ENCODE results near the gene SARDH.

The SARDH gene

DNA sequence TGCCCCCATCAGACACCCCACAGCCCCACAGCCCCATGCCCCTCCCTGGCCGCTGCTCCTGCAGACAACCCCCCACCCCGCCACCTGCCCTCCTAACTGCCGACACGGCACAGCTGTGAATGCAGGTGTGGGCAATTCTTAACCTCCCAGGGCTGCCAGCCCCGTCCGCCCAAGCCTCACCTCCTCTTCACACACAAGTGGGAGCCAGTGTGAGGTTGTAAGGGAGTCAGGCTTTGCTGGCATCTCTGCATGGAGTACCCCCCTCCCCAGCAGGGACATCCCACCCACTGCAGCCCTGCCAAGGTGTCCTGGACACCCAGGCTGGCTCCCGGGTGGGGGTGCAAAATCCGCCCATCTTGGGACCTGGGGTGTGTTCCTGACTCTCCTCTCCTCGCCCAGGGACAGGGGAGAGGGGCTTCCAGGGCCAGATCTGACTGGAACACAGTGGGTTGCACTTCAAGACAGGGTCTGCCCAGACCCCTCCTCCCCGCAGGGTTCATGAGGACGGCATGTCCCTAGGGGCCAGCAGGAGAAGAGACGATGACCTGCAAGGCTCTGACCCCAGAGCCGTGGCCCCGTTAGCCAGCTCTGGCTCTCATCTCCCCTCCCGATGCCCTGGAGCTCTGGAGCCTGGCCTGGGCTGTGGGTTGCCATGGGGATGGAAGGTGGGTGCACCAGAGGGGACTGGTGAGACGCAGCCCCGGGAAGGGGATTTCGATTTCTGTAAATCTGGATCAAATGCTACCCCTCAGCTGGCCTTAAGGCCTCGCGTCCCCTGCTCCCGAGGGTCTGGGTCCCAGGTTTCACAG lies 34.4 kb downstream of the SARDH start:
- DNase-seq (ENCODE audit: low read depth, low spot score): no peak

DNA sequence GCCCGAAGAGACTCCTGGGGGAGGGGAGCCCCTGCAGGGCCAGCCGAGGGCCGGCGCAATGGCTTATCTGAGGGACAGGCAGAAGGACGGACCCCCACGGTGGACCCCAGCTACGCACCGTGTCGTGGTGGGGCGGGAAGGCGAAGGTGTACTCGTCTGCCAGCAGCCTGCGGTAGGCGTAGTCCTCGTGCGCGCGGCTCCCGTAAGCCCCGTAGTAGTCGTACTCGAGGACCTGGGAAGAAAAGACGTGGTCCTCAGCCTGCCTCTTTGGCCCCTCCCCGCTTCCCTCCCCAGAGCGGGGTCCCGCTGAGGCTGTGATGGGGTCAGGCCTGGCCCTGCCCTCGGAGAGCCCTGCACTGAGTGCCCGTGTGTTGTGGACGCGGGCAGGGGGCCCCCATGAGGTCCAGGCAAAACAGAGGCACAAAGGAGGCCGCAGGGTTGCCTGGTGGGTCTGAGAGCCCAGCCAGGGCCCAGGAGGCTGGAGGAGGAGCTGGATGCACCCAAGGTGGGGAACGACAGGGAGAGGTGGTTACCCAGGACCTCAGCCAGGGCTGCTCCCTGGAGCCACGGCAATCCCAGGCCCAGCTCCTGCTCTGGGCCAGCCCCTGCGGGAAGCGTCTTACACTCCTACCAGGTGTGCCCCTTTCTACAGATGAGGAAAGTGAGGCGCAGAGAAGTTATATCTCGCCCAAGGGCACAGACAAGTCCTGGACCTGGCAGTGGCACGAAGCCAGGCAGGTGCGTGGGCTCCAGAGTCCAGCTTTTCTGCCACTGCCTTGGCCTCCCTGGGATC lies 35.2 kb downstream of the SARDH start:
- no peak for DNase-seq (ENCODE audit: low read depth, low spot score)

- DNase-seq (ENCODE audit: low read depth, low spot score): peak; percentile 55
Measured at GRCh38 chr9:133701981-133702797, 36.0 kb downstream of the SARDH start.

GRCh38 chr9:133701321-133701980 lies 36.7 kb downstream of the SARDH start:
- DNase-seq (ENCODE audit: low read depth, low spot score): no peak

DNA sequence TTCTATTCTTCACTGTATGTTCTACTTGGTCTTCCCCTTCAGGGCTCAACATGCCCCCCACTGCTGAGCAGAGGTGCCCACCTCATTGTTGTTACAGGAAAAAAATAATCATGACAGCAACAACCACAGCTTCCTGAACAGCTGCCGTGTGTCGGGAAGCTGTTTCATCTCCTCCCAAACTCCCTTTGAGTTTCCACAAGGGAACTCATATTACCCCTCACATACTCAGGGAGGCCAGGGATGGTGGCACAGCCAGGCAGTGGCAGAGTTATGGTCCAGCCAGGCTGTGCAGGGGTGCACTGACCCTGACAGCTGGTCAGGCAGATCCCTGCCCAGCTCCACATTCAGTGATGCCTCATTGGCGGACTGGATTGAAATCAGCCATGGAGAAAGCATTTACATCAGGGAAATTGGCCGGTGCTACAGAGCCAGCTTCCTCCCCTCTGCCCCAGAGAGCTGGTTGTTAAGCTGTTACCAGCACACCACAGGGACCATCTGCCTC lies 37.3 kb downstream of the SARDH start:
- no peak for DNase-seq (ENCODE audit: low read depth, low spot score)

DNA sequence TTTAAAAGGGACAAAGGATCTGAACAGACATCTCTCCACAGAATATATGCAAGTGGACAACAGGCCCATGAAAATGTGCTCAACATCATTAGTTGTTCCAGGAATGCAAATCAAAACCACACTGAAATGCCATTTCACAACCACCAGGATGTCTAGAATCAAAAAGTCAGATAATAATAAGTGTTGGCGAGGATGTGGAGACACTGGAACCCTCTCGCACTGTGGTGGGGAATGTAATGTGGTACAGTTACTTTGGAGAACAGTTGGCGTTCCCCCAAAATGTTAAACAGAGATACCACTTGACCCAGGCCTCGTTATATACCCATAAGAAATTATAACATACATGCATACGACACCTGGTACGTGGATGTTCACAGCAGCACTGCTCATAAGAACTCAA lies 38.6 kb downstream of the SARDH start:
- no peak for DNase-seq (ENCODE audit: low read depth, low spot score)

DNA sequence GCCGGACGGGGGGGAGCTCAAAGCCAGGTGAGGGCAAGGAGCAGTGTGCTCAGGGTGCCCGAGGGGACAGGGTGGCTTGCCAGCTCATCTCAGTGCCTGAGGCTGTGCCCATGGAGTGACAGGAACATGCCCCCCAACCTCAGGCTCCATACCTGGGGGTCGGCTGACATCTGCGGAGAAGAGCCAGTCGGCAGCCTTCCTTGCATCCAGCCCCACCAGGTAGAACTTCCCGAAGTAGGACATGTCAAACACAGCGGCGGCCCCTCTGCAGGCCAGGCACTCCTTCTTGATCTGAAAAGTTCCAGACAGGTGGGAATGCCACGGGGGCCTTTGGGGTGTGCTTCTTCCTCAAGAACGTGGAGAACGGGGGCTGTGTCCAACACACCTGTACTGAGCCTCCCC lies 42.1 kb downstream of the SARDH start:
- no peak for DNase-seq (ENCODE audit: low read depth, low spot score)

DNA sequence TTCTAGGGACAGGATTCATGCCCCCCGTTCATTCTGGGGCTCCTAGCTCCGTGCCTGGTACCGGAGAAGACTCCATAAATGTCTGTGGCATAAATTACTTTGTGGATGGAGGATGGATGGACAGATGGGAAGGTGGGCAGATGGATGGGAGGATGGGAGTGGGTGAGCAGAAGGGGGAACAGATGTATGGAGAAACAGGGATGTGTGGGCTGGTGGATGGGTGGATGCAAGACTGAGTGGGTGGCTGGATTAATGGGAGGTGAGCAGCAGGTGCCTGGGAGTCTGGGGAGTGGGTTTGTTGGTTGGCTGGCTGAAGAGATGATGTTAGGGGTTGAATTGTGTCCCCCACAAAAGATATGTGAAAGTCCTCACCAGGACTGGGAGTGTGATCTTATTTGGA lies 43.5 kb downstream of the SARDH start:
- DNase-seq (ENCODE audit: low read depth, low spot score): no peak

DNA sequence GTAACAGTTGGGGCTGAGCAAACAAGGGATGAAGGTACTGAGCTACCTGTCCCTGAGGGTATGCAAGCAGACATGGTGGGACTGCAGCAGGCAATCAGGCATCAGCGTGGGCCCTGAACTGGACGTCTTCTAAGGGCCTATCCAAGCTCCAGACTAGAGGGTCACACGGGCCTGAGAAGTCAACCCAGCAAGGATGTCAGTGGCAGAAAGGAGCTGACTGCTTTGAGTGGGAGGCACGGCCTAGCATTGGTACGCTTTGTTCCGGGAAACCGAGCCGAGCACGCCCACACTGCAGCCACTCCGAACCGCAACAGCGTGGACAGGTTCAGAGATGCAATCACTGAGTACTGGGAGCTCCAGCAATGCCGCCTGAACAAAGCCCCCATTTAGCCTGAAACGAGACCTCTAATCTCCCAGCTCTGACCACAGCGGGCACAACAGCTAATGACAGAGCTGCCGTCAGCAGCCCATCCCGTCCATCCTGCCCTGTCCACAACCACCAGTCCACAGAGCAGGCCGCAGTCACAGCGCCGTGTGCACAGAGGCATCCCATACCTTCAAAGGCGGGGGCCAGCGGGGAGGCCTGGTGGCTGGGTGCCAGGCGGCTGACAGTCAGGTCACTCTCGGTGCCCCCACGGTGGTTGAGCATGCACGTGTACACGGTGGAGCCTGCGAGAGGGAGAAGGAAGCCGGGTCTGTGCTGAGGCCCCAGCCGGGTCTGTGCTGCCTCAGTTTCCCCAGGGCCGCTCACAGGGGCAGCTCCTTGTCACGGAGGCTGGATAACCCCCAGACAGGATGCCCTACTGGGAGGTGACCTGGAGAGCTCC lies 44.2 kb downstream of the SARDH start:
- DNase-seq (ENCODE audit: low read depth, low spot score): no peak

- DNase-seq (ENCODE audit: low read depth, low spot score): no peak
Measured at GRCh38 chr9:133693116-133693515, 45.0 kb downstream of the SARDH start.

- no peak for DNase-seq (ENCODE audit: low read depth, low spot score)
Measured at GRCh38 chr9:133692364-133692985, 45.7 kb downstream of the SARDH start.

GRCh38 chr9:133691626-133692363 lies 46.4 kb downstream of the SARDH start:
- peak; percentile 79 for DNase-seq (ENCODE audit: low read depth, low spot score)

DNA sequence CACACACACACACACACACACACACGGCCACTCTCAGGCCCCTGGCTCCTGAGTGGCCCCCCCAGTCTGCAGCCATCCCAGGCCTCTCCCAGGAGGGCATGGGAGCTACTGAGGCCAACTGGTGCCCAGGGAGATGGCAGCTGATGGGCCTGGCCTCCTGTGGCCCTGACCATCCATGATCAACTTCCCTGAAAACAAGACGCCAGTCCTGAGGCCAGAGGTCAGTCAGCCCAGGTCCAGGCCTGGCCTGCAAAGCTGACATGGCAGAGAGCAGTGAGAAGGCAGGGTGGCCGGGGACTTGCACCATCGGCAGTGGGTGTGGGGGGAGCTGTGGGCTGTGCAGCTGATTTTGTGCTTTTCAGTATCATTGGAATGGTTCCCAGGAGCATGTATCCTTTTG lies 47.0 kb downstream of the SARDH start:
- DNase-seq (ENCODE audit: low read depth, low spot score): no peak

GRCh38 chr9:133690081-133690561 lies 48.0 kb downstream of the SARDH start:
- peak; percentile 25 for DNase-seq (ENCODE audit: low read depth, low spot score)

DNA sequence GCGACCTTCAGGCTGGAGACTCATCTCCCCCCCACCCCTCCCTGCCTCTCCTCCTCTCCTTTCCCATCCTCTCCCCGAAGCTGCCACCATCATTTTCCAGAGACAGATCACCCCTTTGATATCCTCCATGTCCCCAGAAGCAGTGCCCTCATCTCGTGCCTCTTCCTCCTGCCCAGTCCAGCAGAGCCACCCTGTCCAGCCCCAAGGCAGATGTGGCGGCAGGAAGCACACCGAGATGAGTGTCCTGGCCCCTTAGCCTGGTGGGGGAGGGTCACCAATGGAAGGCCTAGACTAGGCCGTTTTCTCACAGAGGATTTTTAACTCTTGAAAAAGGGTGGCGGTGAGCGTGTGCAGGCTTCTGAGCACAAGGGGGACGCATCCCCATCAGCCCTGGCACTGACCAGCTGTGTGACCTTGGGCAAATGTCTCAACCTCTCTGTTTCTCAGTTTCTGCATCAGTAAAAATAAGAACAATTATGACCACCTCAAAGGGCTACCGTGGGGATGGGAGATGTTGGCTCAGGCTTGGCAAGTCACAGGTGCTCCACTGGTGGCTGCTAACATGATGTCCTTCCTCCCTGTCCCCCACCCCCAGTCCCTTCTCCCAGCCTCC lies 48.9 kb downstream of the SARDH start:
- DNase-seq (ENCODE audit: low read depth, low spot score): no peak

DNA sequence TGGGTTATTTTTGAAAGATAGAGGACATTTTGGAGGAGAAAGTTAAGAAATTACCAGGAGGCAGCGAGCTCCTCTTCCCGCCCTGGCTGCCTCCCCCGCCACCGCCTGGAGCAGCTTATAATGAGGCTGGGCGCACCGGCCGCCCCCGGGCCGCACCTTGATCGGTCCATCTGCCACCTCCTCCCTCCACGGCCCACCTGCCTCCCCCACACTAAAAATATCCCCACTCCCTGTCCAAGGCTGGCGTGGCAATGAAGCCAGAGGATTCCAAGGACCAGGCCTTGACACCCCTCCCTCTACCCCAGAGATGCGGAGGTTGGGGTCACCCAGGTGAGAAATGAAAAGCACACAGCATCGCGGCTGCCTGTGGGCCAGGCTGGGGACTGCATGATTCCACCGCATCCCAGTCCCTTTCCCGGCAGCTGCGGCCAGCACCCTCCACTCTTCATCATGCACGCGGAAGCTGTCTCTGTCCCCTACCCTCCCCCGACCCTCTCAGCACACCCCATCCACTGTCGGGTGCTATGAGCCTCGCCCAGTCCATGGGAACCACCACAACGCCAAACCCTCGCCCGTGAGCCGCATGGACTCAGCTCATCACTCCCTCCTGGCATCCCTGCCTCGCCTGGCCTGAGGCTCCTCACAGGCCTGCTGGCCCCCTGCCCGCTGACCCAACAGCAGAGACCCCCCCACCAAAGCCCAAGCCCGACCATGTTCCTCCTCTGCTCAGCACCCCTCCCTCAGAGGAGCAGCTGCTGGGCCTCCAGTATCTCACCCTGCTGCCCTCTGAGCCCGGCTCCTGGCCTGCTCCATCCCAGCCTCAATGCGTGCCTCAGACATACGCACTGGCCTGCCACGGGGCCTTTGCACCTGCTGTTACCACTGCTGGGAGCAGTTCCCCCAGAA lies 50.0 kb downstream of the SARDH start:
- DNase-seq (ENCODE audit: low read depth, low spot score): no peak

GRCh38 chr9:133686642-133687575 lies 51.2 kb downstream of the SARDH start:
- no peak for DNase-seq (ENCODE audit: low read depth, low spot score)
